Measurements from ENCODE around the gene MBOAT2. TPM values are rescaled to one million over a fixed set of nuclear protein-coding genes. Genes with fewer than 3 reads are reported as not detected.
"Not testable (repeated sequence)": the region's sequence is repeated elsewhere in the genome, so short reads cannot be mapped to it uniquely, and the experiment has no call there.

MBOAT2 gene, protein sequence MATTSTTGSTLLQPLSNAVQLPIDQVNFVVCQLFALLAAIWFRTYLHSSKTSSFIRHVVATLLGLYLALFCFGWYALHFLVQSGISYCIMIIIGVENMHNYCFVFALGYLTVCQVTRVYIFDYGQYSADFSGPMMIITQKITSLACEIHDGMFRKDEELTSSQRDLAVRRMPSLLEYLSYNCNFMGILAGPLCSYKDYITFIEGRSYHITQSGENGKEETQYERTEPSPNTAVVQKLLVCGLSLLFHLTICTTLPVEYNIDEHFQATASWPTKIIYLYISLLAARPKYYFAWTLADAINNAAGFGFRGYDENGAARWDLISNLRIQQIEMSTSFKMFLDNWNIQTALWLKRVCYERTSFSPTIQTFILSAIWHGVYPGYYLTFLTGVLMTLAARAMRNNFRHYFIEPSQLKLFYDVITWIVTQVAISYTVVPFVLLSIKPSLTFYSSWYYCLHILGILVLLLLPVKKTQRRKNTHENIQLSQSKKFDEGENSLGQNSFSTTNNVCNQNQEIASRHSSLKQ
- 23.3 and 34.9 TPM in 2 replicates for total RNA-seq

DNA sequence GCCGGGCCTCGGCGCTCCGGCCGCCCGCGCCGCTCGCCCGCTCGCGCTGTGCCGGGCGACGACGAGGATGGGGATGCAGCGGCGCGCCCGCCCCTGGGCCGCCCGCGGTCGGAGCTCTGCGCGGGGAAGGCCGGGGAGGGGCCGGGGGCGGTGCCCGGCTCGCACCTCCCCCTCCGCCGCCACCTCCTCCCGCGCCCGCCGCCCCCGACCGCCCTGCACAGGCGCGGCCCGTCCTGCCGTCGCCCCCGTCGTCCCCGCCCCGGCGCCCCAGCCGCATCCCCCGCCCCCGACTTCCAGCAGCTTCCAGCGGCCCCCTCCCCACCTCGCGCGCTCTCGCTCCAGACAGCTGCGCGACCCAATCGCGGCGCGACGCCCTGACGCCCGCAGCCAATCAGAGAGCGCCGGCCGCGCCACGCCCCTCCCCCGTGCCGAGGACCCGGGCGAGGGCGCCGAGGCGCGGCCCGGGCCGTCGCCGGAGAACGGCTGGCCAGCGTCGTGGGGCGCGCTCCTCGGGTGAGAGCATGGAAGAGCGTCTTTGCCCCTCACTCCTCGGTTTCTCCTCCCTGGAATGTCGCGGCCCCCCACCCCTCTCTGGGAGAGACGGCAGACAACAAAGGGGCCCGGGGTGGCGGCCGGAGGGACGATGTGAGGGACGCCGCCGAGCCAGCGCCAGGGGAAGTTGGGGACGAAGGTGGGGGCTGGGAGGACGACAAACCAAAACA, at the start of gene MBOAT2:
Gene MBOAT2, minus strand, starts transcription at position 69 of the 722 bp plus-strand sequence. CDS start 70 bp downstream, outside the sequence.
- H3K4me3 ChIP-seq (ENCODE audit: low read depth, low read length): peak within 1 kb of the TSS; percentile 75
- TF ChIP-seq, protein P1, sequence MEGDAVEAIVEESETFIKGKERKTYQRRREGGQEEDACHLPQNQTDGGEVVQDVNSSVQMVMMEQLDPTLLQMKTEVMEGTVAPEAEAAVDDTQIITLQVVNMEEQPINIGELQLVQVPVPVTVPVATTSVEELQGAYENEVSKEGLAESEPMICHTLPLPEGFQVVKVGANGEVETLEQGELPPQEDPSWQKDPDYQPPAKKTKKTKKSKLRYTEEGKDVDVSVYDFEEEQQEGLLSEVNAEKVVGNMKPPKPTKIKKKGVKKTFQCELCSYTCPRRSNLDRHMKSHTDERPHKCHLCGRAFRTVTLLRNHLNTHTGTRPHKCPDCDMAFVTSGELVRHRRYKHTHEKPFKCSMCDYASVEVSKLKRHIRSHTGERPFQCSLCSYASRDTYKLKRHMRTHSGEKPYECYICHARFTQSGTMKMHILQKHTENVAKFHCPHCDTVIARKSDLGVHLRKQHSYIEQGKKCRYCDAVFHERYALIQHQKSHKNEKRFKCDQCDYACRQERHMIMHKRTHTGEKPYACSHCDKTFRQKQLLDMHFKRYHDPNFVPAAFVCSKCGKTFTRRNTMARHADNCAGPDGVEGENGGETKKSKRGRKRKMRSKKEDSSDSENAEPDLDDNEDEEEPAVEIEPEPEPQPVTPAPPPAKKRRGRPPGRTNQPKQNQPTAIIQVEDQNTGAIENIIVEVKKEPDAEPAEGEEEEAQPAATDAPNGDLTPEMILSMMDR (conservative IDR thresholded peaks at IDR 0.05; ENCODE audit: low read depth, low read length): no peak
- no peak for DNase-seq (ENCODE audit: low read depth)

DNA sequence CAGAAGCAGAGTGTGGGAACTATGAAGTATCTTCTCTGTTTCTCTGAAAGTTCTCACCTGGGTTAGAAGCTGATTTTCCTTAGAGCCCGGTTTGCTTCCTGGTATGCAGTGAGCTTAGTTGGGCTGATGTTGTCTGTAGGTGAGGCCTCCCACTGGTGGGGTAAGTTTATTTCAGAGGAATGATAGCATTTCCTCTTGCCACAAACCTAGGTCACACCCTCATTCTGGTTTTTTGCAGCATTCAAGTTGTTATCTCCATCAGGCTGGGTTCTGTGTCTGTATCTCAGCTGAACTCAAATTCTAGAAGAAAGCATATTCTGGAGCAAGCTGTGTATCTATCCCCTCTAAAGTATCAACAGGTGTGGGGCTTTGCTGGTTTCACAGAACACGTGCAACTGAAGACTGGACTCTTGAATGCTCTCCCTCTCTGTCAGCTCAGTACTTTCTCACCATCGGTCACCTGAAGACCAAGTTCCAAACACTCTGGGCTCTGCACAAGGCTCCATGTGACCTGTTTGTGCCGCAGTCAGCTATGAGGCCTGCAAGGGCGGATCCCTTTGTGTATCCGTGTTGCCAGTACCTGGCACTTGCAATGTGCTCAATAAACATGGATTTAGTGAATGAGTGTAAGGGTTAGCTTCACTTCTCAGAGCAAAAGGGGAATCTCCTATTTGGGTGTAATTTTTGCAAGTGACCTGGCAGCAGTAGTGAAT, 49.5 kb upstream of the MBOAT2 start:
- no peak for DNase-seq (ENCODE audit: low read depth)
- no peak overlapping the region for H3K4me3 ChIP-seq (ENCODE audit: low read depth, low read length)
- TF ChIP-seq, protein P1 (conservative IDR thresholded peaks at IDR 0.05; ENCODE audit: low read depth, low read length): no peak

DNA sequence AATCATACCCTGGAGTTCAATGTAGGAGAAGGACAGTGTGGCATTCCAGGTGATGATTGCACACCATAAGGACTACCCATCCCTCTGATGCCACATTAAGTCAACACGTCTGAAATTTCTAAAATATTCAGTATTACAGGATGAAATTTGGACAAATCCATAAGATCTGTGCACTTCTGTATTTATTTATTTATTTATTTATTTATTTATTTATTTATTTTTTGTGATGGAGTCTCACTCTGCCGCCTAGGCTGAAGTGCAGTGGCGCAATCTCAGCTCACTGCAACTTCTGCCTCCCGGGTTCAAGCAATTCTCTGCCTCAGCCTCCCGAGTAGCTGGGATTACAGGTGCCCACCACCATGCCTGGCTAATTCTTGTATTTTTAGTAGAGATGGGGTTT, 48.0 kb upstream of the MBOAT2 start:
- not testable (repeated sequence) for DNase-seq (ENCODE audit: low read depth); H3K4me3 ChIP-seq (ENCODE audit: low read depth, low read length)

DNA sequence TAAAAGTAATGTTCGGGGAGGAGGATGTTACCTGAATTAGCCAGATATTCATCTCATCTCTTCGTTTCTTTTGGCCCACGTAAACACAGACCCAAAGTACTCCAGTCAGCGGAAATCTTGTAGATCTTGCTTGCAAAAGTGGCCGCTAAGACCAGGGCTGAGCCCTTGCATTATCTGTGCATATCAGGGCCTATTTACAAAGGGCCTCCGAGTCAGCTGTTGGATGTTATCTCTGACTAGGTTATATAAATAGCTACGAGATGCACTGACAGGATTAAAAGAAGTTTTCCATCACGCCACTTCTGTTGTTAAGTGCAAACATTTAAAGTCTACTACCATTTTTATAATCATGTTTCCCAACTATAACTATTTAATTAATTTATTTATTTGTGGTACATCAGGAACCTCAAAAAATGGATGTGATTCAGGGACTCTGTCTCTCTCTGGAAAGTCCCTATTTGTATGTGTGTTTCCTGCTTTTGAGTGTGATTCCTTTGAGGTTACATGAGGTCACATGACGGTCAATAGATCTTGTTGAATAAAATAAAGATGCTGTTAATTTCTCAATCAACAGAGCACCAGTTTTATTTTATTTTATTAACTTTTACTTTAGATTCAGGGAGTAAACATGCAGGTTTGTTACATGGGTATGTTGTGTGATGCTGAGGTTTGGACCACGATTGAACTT, 46.8 kb upstream of the MBOAT2 start:
- no peak for DNase-seq (ENCODE audit: low read depth)
- no peak overlapping the region for H3K4me3 ChIP-seq (ENCODE audit: low read depth, low read length)
- TF ChIP-seq, protein P1 (conservative IDR thresholded peaks at IDR 0.05; ENCODE audit: low read depth, low read length): no peak

DNA sequence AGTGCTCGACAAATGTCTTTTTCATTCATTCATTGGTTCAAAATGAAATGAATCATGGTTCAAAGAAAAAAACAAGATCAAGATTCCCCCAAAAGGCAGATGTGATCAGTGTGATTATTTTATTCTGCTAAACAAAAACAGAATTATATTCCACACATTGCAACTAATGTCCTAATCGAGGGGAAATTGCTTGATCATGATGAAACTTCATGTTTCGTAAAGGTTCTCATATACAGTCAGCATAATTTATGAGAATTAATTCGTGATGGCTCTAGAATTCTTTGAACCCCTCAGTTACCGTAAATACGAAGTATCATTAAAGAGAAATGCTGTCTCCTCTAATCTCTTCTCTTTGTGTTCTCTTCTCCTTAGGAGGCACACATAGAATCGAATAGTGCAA, 42.1 kb upstream of the MBOAT2 start:
- no peak overlapping the region for H3K4me3 ChIP-seq (ENCODE audit: low read depth, low read length)
- DNase-seq (ENCODE audit: low read depth): no peak
- TF ChIP-seq, protein P1 (conservative IDR thresholded peaks at IDR 0.05; ENCODE audit: low read depth, low read length): no peak

DNA sequence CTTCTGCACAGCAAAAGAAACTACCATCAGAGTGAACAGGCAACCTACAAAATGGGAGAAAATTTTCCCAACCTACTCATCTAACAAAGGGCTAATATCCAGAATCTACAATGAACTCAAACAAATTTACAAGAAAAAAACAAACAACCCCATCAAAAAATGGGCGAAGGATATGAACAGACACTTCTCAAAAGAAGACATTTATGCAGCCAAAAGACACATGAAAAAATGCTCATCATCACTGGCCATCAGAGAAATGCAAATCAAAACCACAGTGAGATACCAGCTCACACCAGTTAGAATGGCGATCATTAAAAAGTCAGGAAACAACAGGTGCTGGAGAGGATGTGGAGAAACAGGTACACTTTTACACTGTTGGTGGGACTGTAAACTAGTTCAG, 40.0 kb upstream of the MBOAT2 start:
- not testable (repeated sequence) for H3K4me3 ChIP-seq (ENCODE audit: low read depth, low read length); DNase-seq (ENCODE audit: low read depth)

GRCh38 chr2:9037166-9037565, 33.7 kb upstream of the MBOAT2 start:
- no peak overlapping the region for H3K4me3 ChIP-seq (ENCODE audit: low read depth, low read length)
- TF ChIP-seq, protein P1 (conservative IDR thresholded peaks at IDR 0.05; ENCODE audit: low read depth, low read length): no peak
- DNase-seq (ENCODE audit: low read depth): no peak
